NCI-H1092 (cell line): ENCODE results near the gene ZHX3.
"Not testable (repeated sequence)": the region's sequence is repeated elsewhere in the genome, so short reads cannot be mapped to it uniquely, and the experiment has no call there.

ENCODE experiments used
- DNase-seq: peaks from one replicate; lab custom pipeline; 2025; lab: John Stamatoyannopoulos, UW

Gene ZHX3

GRCh38 chr20:41135187-41135887 lies 182.2 kb downstream of the ZHX3 start:
- no peak for DNase-seq

- no peak for DNase-seq
Observed at GRCh38 chr20:41134362-41135186, 183.0 kb downstream of the ZHX3 start.

GRCh38 chr20:41133709-41134361 lies 183.7 kb downstream of the ZHX3 start:
- DNase-seq, result no peak

- DNase-seq, result not testable (repeated sequence)
Observed at GRCh38 chr20:41132388-41132775, 185.1 kb downstream of the ZHX3 start.

- DNase-seq, result no peak
Observed at GRCh38 chr20:41131594-41132387, 185.7 kb downstream of the ZHX3 start.
